HG02884 (cell line): Measurements from ENCODE around the gene PARP4.
"Not testable (repeated sequence)": the region's sequence is repeated elsewhere in the genome, so short reads cannot be mapped to it uniquely, and the experiment has no call there.

Source experiments
- ATAC-seq: cut with Tn5 transposase; IDR thresholded peaks from one replicate; pipeline ENCODE4 v1.9.1; 2021; ENCODE audit warnings: mild to moderate bottlenecking, moderate library complexity; ENCODE audit not compliant: unreplicated experiment

Gene PARP4

DNA sequence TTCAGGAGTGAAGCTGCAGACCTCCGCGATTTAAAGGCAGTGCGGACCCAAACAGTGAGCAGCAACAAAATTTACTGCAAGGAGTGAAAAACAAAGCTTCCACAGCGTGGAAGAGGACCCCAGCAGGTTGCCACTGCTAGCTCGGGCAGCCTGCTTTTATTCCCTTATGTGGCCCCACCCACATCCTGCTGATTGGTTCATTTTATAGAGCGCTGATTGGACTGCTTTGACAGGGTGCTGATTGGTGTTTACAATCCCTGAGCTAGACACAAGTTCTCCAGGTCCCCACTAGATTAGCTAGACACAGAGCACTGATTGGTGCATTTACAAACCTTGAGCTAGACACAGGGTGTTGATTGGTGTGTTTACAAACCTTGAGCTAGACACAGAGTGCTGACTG is 6.3 kb downstream of the PARP4 start:
- not testable (repeated sequence) for ATAC-seq

DNA sequence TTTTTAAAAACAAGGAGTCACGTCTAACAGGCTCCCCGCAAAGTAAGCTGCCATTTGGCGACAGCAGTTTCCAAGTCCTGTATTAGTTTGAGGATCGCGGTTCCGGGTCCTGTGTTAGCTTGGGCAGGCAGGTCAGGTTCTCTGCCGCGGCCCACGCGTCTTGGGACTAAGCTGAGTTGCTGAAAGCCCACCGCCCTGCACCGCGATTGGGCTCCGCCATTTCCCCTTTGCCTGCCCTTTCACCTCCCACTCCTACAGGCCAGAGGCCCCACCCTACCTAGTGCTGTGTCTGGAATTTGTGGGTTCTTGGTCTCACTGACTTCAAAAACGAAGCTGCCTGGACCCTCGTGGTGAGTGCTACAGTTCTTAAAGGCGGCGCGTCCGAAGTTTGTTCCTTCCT is 6.8 kb downstream of the PARP4 start:
- ATAC-seq = no peak

DNA sequence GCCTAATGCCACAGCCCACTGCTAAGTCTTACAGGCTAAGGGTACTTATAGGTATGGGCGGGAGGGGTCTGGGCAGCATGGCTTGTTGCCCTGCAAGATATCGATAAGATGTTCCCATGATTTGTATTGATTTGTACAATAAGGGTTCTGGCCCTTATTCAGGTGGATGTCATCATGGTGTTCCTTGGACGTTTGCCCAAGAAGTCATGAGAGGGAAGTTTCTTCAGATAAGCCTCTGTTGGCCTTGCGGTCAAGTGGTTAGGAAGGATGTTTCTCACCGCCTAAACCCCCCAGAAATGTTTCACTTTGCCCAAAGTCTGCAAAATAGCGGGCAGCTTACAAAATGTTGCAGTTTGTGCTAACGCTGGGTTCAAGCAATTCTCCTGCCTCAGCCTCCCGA is 7.3 kb downstream of the PARP4 start:
- no peak for ATAC-seq

DNA sequence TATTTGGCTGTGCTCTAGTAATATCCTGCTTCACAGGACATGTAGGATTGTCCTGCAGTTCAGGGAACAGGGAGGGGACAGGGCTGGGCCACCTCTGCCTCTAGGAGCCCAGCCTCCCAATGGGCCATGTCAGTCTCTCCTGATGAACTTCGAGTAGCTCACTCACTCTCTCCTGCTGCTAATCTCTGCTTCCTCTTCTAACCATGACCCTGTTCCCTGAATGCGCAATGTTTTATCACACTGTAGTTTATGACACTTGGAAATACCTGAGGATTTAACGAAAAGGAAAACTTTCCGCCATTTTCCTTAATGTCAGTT is 9.2 kb downstream of the PARP4 start:
- ATAC-seq = no peak

DNA sequence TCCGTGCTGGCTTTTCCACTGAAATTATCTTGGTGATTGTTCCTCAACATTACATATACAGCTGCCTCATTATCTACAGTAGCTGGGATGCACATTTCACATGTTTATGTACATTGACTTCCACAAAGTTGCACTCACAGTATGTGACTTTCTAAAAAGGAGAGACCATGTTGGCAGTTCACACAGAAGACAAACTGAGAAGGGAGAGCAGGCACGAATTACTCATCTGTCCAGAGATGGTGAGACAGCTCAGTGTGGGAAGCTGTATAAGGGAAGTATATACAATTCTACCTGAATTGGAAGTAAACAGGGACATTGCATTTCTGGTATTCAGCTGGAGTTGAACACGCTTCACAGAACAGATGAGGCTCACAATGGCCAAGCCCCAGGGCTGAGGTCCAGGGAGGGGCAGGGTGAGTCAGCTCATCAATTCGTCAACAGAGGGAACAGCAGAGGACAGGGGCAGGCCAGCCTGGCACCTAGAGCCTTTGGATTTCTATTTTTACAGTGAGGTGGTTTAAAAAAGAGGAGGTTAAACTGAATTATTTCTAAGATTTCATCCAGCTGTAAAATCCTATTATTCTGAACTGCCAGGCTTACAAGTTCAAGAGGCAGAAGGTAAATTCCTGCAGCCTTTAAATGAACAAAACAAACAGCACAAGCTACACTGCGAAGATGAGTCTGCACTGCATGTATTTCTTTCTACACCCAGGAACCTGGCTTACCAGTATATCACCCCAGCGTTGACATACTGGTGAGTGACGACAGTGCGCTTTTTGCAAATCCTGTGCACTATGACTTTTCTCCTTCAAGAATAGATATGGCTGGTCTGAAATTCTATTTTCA is 9.8 kb downstream of the PARP4 start:
- ATAC-seq = no peak

DNA sequence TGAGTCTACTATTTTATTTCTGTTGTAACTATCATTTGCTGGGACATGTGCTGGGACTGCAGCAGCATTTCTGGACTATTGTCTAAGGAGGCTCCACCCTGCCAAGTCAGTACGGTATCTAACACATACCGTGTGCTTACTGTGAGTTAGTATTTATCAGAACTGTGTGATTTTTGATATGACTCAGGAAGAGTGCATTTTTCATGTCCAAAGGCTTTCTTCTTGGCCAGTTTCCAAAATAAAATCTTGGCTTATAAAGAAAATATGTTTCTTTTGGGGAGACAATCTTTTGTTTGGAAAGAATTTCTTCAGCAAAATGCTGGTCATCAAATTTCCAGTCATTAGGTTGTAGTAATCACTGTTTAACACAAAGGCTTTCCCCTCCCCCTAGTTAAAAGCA is 11.6 kb downstream of the PARP4 start:
- ATAC-seq = no peak

GRCh38 chr13:24497742-24498141 is 14.8 kb downstream of the PARP4 start:
- no peak for ATAC-seq

DNA sequence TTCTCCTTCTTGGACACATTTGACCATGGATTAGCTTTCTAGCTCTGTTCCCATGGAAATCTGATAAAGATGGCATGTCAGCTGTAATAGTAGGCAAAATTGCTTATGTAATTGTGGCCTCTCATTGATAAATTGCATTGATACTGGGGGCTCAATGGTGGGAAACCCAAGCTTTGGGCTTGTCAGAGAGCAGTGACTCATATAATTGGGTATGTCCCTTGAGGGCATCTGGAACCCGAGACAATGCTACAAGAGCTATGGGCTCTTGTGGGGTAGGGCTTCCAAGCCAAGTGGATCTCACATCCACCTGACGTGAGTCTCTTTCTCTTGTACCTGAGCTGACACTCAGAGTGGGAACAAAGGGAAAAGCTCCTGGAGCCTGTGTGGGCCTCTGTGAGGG is 16.3 kb downstream of the PARP4 start:
- ATAC-seq = not testable (repeated sequence)

- no peak for ATAC-seq
Measured at GRCh38 chr13:24495151-24495729, 17.3 kb downstream of the PARP4 start.

DNA sequence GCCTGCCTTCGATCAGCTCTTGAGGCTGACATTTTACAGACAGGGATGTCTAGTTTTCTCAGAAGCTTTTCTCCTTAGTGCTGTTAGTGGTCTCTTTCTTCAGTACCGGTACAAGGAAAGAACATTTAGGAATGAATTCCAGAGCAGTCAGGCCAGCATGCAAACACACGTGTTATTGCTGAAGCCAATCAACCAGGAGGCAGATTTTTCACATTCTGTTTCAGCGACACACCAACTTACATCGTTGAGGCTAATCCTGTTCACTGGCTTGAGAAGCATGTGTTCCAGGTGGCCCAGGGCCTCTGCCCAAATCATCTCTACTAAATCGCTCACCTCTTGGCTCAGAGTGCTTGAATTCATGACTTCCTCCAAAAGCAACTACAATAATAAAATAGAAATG is 19.2 kb downstream of the PARP4 start:
- no peak for ATAC-seq

DNA sequence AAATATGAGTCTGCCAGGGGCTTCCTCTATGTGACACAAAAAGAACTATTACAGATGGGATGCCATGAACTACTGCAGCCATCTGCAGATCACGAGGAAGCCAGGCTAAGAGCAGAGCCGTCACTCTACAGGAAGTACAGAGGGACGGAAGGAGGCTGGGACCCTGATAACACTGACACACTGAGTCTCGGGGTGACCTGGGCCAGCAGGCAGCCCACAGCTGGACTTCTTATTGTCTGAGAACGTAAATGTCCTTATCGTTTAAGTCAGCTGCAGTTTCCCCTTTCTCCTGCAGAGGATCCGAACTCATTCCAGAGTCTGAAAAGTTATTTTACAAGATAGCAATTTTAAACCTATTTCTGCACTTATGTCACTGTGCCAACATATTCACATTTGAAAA is 20.7 kb downstream of the PARP4 start:
- ATAC-seq = no peak

DNA sequence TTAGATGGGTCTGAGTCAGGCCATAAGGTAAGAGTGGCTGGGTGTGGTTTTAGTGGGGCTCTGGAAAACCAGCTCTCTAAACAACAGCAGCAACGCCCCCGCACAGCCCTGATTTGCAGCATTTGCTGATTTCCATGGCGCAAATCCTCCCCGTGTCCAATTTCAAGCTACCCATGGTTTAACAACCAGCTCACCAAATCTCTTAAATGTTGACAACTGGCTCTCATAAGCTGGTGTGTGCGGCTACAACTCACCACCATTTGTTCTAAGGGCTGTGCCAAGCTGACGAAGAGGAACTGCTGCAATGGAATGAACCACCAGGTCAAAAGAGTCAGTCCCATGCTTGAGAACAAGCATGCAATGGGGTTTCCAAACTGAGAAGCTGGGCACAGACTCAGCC is 22.9 kb downstream of the PARP4 start:
- no peak for ATAC-seq

GRCh38 chr13:24488092-24488491 is 24.5 kb downstream of the PARP4 start:
- not testable (repeated sequence) for ATAC-seq

GRCh38 chr13:24486017-24486657 is 26.4 kb downstream of the PARP4 start:
- ATAC-seq = not testable (repeated sequence)

DNA sequence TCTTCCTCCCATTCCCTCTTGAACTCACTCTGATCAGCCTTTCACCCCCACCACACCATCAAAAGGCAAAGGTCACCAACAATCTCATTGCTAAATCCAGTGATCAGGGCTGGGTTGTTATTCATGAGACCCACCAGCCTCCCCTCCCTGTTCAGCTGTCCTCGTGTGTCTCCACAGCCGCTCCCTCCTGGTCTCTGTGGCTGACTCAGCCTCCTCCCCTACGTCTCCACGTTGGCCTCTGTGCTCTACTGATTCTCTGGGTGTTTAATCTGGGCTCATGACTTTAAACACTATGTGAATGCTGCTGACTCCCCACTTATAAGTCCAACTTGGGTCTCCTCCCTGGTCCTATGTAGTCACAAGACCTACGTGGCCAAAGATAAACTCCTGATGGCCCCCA is 38.9 kb downstream of the PARP4 start:
- ATAC-seq = no peak

- not testable (repeated sequence) for ATAC-seq
Measured at GRCh38 chr13:24472129-24472528, 40.4 kb downstream of the PARP4 start.

GRCh38 chr13:24463078-24463477 is 49.5 kb downstream of the PARP4 start:
- no peak for ATAC-seq

- ATAC-seq = no peak
Measured at GRCh38 chr13:24460256-24460655, 52.3 kb downstream of the PARP4 start.

GRCh38 chr13:24459726-24460125 is 52.9 kb downstream of the PARP4 start:
- ATAC-seq = no peak

- ATAC-seq = no peak
Measured at GRCh38 chr13:24459234-24459633, 53.3 kb downstream of the PARP4 start.

DNA sequence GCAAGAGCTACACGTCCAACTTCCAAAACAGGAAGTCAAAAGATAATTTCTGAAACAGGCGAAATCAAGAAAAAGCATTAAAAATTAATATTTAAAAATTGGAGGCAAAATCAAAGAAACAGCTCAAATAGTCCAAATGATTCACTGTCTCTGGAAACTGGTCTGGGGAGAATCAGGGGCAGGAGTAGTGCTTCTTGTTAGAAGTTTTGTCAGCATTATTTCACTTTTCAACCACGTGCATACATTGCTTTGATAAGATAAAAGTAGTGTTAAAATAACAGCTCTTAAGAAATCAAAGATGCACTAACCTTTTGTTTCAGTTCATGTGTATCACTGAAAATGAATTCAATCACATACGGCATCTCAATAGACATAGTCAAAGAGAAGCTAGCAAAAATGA is 53.8 kb downstream of the PARP4 start:
- ATAC-seq = no peak

DNA sequence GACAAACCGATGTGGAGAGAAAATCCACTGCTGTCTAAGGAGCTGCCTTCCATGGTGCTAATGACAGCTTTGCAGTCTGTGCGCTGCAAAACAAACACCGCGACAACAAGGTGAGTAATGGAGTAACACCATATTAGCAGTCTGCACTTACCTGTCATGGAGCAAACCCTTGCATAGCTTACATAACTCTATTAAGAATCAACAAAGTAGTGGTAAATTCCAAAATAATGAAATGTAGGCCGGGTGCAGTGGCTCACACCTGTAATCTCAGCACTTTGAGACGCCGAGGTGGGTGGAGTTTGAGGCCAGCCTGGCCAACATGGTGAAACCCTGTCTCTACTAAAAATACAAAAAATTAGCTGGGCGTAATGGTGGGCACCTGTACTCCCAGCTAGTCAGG is 56.2 kb downstream of the PARP4 start:
- no peak for ATAC-seq
